H1 (cell line): ENCODE data around the gene GLI1. TPM values are rescaled to one million over a fixed set of nuclear protein-coding genes. Genes with fewer than 3 reads are reported as not detected.
A peak's percentile ranks its signal among the peaks of the same experiment; 100 is the strongest.

Experiments used
- CTCF ChIA-PET: fragments of 300-600 bp; sonication (Branson Sonifier 250); formaldehyde crosslinking; loops from one replicate; lab custom pipeline; 2021; ENCODE audit not compliant: partially characterized antibody; lab: Charles Lee
- POLR2A ChIA-PET: fragments of 300-600 bp; sonication (Branson Sonifier 250); formaldehyde crosslinking; loops from one replicate; lab custom pipeline; 2021; ENCODE audit warnings: inconsistent platforms; ENCODE audit not compliant: partially characterized antibody; lab: Charles Lee
- DNase-seq, 2 experiments: peaks; one replicate each; pipeline versions ENCODE4 v3.0.0 to v3.0.0-alpha.2; 2010 to 2022; ENCODE audit warnings: low spot score in 2 of 2, low read depth in 1 of 2, mixed read lengths in 1 of 2
- FAIRE-seq: peaks from 2 replicates; lab custom pipeline; 2011; peaks lifted over from hg19 to GRCh38; lab: Jason Lieb, UNC
- H2AFZ ChIP-seq: 2 replicates; pipeline ENCODE4 v1.8.1; 2012; ENCODE audit warnings: low read length, inconsistent platforms
- H2AK5ac ChIP-seq: 2 replicates; pipeline ENCODE4 v1.6.1; 2013; ENCODE audit warnings: low read depth, low read length
- H2BK120ac ChIP-seq: replicated peaks from 2 replicates; pipeline ENCODE3; 2013; ENCODE audit warnings: low read depth, low read length, inconsistent platforms
- H2BK12ac ChIP-seq: 2 replicates; pipeline ENCODE4 v1.6.1; 2013; ENCODE audit warnings: low read depth, low read length
- H2BK15ac ChIP-seq: 2 replicates; pipeline ENCODE4 v1.6.1; 2013; ENCODE audit warnings: low read length
- H2BK20ac ChIP-seq: 2 replicates; pipeline ENCODE4 v1.6.1; 2013; ENCODE audit warnings: low read length
- H2BK5ac ChIP-seq: 2 replicates; pipeline ENCODE4 v1.6.1; 2013; ENCODE audit warnings: low read depth, low read length
- H3K14ac ChIP-seq: 2 replicates; pipeline ENCODE4 v1.6.1; 2013; ENCODE audit warnings: inconsistent platforms; ENCODE audit not compliant: insufficient read length
- H3K18ac ChIP-seq: 2 replicates; pipeline ENCODE4 v1.6.1; 2013; ENCODE audit warnings: low read length; ENCODE audit errors: extremely low read depth
- H3K23ac ChIP-seq: 2 replicates; pipeline ENCODE4 v1.6.1; 2013; ENCODE audit warnings: inconsistent platforms; ENCODE audit not compliant: insufficient read length
- H3K23me2 ChIP-seq: 2 replicates; pipeline ENCODE4 v1.6.1; 2013; ENCODE audit warnings: low read depth, low read length
- H3K27ac ChIP-seq: 2 replicates; pipeline ENCODE4 v1.6.1; 2011; ENCODE audit warnings: low read depth, low read length, inconsistent platforms
- H3K27me3 ChIP-seq, 4 experiments: replicated peaks in 1 of 4; 1 replicate in 1 of 4; 2 replicates in 3 of 4; pipeline versions ENCODE4 v1.6.1 to v1.8.1; 2011 to 2013; ENCODE audit warnings: low read length in 3 of 4, mild to moderate bottlenecking in 3 of 4, inconsistent platforms in 2 of 4, mixed read lengths in 2 of 4, moderate library complexity in 1 of 4; ENCODE audit not compliant: control insufficient read depth in 3 of 4, insufficient read depth in 3 of 4; ENCODE audit errors: extremely low read depth in 1 of 4
- H3K36me3 ChIP-seq, 4 experiments: 2 replicates each; pipeline versions ENCODE4 v1.6.1 to v1.8.1; 2011 to 2013; ENCODE audit warnings: mild to moderate bottlenecking in 4 of 4, low read length in 3 of 4, moderate library complexity in 2 of 4, control low read depth in 1 of 4, inconsistent platforms in 1 of 4; ENCODE audit not compliant: insufficient read depth in 4 of 4, control insufficient read depth in 2 of 4
- H3K4ac ChIP-seq: replicated peaks from 2 replicates; pipeline ENCODE3; 2013; ENCODE audit warnings: low read length, low read depth, mixed read lengths, inconsistent platforms; ENCODE audit not compliant: insufficient read length
- H3K4me1 ChIP-seq, 4 experiments: replicated peaks in 1 of 4; 1 replicate in 1 of 4; 2 replicates in 3 of 4; pipeline versions ENCODE4 v1.6.1 to v1.8.1; 2011 to 2013; ENCODE audit warnings: low read length in 3 of 4, inconsistent platforms in 2 of 4, mixed read lengths in 1 of 4; ENCODE audit not compliant: insufficient read depth in 4 of 4, control insufficient read depth in 3 of 4
- H3K4me2 ChIP-seq, 2 experiments: 2 replicates each; pipeline versions ENCODE4 v1.6.1 to v1.8.1; 2011 to 2013; ENCODE audit warnings: low read depth in 2 of 2, low read length in 2 of 2, control low read depth in 1 of 2, inconsistent platforms in 1 of 2, mild to moderate bottlenecking in 1 of 2; ENCODE audit not compliant: insufficient read depth in 1 of 2
- H3K4me3 ChIP-seq, 4 experiments: fragments of 200-600, 300-600 bp in 1 of 4; sonication (generic), shearing (Covaris generic), sonication (Bioruptor Twin) in 1 of 4; 2 replicates each; pipeline versions ENCODE4 v1.5.1 to v1.8.1; 2011 to 2016; ENCODE audit warnings: low read length in 4 of 4, low read depth in 3 of 4, control low read depth in 2 of 4, inconsistent platforms in 2 of 4, mild to moderate bottlenecking in 2 of 4, mixed read lengths in 1 of 4, moderate library complexity in 1 of 4; ENCODE audit not compliant: insufficient read depth in 2 of 4; ENCODE audit errors: extremely low read depth in 1 of 4
- H3K56ac ChIP-seq: replicated peaks from 2 replicates; pipeline ENCODE3; 2013; ENCODE audit warnings: low read depth, mild to moderate bottlenecking, mixed read lengths, low read length, inconsistent platforms; ENCODE audit not compliant: insufficient read length
- H3K79me1 ChIP-seq: 2 replicates; pipeline ENCODE4 v1.6.1; 2013; ENCODE audit warnings: low read depth, low read length, control low read depth
- H3K79me2 ChIP-seq, 2 experiments: 2 replicates each; pipeline versions ENCODE4 v1.6.1 to v1.8.1; 2012 to 2013; ENCODE audit warnings: low read length in 2 of 2, mild to moderate bottlenecking in 2 of 2, inconsistent platforms in 1 of 2; ENCODE audit not compliant: insufficient read depth in 2 of 2, control insufficient read depth in 1 of 2
- H3K9ac ChIP-seq, 4 experiments: replicated peaks in 1 of 4; 1 replicate in 1 of 4; 2 replicates in 3 of 4; pipeline versions ENCODE4 v1.6.1 to v1.8.1; 2011 to 2013; ENCODE audit warnings: low read depth in 3 of 4, low read length in 3 of 4, control low read depth in 2 of 4, mild to moderate bottlenecking in 2 of 4, moderate library complexity in 2 of 4, inconsistent platforms in 1 of 4; ENCODE audit errors: extremely low read depth in 1 of 4
- H3K9me3 ChIP-seq, 2 experiments: 2 replicates each; pipeline versions ENCODE4 v1.6.1 to v1.8.1; 2012 to 2013; ENCODE audit warnings: mild to moderate bottlenecking in 2 of 2, moderate library complexity in 2 of 2, control low read depth in 1 of 2, inconsistent platforms in 1 of 2, low read depth in 1 of 2, low read length in 1 of 2, mixed read lengths in 1 of 2; ENCODE audit not compliant: insufficient read depth in 2 of 2
- H4K20me1 ChIP-seq, 2 experiments: replicated peaks in 1 of 2; 2 replicates each; pipeline versions ENCODE3 to v1.8.1; 2011 to 2013; ENCODE audit warnings: inconsistent platforms in 2 of 2, low read length in 2 of 2, mild to moderate bottlenecking in 1 of 2; ENCODE audit not compliant: insufficient read depth in 2 of 2, control insufficient read depth in 1 of 2
- H4K5ac ChIP-seq: 2 replicates; pipeline ENCODE4 v1.6.1; 2013; ENCODE audit warnings: low read length, low read depth, mixed read lengths, inconsistent platforms; ENCODE audit not compliant: insufficient read length
- H4K8ac ChIP-seq: 2 replicates; pipeline ENCODE4 v1.8.0; 2013; ENCODE audit warnings: mild to moderate bottlenecking, moderate library complexity, low read length, inconsistent platforms; ENCODE audit not compliant: insufficient read depth; ENCODE audit errors: extremely low read depth
- H4K91ac ChIP-seq: replicated peaks from 2 replicates; pipeline ENCODE3; 2013; ENCODE audit warnings: low read length, mixed read lengths, inconsistent platforms; ENCODE audit not compliant: insufficient read length
- ASH2L ChIP-seq: fragments of 200-600, 300-600 bp; sonication (generic); IDR thresholded peaks from one replicate; pipeline ENCODE4 v1.7.1; 2017; ENCODE audit warnings: low read length
- TAF1 ChIP-seq: IDR thresholded peaks from 2 replicates; pipeline ENCODE4 v1.6.1; 2011; ENCODE audit warnings: mild to moderate bottlenecking, low read depth, low read length
- WGBS, 2 experiments: shearing (Covaris generic) in 1 of 2; methylation state at CpG; one replicate each; pipeline versions ENCODE4 v1.1.6 to v1.1.7; 2013 to 2015; ENCODE audit warnings: low lambda C conversion rate in 2 of 2, mixed read lengths in 2 of 2, inconsistent platforms in 1 of 2, low coverage in 1 of 2, missing lambda C conversion rate in 1 of 2; ENCODE audit not compliant: insufficient replicate concordance in 2 of 2, insufficient coverage in 1 of 2, insufficient read length in 1 of 2; ENCODE audit errors: extremely low coverage in 1 of 2, missing lambda C conversion rate in 1 of 2; 5-methylcytosine and 5-hydroxymethylcytosine counted together
- polyA plus RNA-seq, 7 experiments: library from polyadenylated mRNA; depleted of rRNA in 3 of 7; stranded (reverse) in 5 of 7; unstranded in 2 of 7; fragments of >200 nt in 5 of 7; fragments of 200-250 nt in 2 of 7; gene quantifications; 1 replicate in 5 of 7; 2 replicates in 1 of 7; 4 replicates in 1 of 7; pipeline versions ENCODE4 v1.2.1 to v1.2.3, GENCODE V29; 2011 to 2013; ENCODE audit warnings: missing spikeins in 2 of 7, mixed read lengths in 2 of 7
- total RNA-seq: library from RNA; stranded (reverse); fragmentation: NEBNext Ultra II Directional; extraction: Animal tissue kit (Norgen Biotek cat#: 25700); gene quantifications from 2 replicates; pipeline ENCODE4 v1.2.1, GENCODE V29; 2021

The GLI1 gene
- total and polyA plus RNA-seq, 2 of the 8 experiments (the other 6 are each of a cell fraction or from before 2014, with no cell fraction given) = 23.5 to 25.3 TPM

- Histone ChIP-seq H3K9me3 (no peaks in the 10 kb centered on the region), H2AK5ac (no peak overlapping the region), H3K27ac (no peak overlapping the region), H3K27me3 (no peaks in the 10 kb centered on the region), H3K4me2 (peak overlapping the region in 1 of 2 experiments; percentile 59; a peak in 1 of 4 replicates), H4K8ac (no peak overlapping the region), H3K14ac (no peak overlapping the region), H3K4ac (no peak overlapping the region), H2BK15ac (no peak overlapping the region), H3K4me1 (peaks cover 0 to 5% (median 2%) of the 10 kb centered on the region in 4 experiments; a peak in 5 of 7 replicates), H4K91ac (no peak overlapping the region), H3K18ac (no peak overlapping the region), H4K20me1 (peaks cover 0 to 3% of the 10 kb centered on the region in 2 experiments), H3K79me1 (peaks cover 3% of the 10 kb centered on the region), H3K23ac (no peak overlapping the region), H3K23me2 (peaks cover 3% of the 10 kb centered on the region; the same call in 1 of the 2 replicates), H4K5ac (no peak overlapping the region), H3K56ac (no peak overlapping the region), H2AFZ (no peak overlapping the region), H3K9ac (no peak overlapping the region), H2BK120ac (no peak overlapping the region), H3K79me2 (peaks cover 0 to 14% of the 10 kb centered on the region in 2 experiments; a peak in 2 of 4 replicates), H2BK12ac (no peak overlapping the region)
- FAIRE-seq = no peak
- POLR2A ChIA-PET = interaction anchor here (0.8 to 13.2 kb wide), 7 partner anchors 7 to 95 kb away, joined by 4 to 168 read pairs (median 6); partner anchors contain the start of gene INHBE
- WGBS, 2 experiments = 87% methylated on average over 6 of the region's 6 CpGs; no CpG with 5 or more reads in 1 of the 2 experiments
- no peak for DNase-seq
- CTCF ChIA-PET = interaction anchor here (1.2 to 2.9 kb wide), 4 partner anchors 10 to 87 kb away, joined by 3 to 16 read pairs (median 4); no protein-coding TSS in a partner anchor
- TF ChIP-seq TAF1 (no peak), ASH2L (no peak)
- TF ChIP-seq, all 59 proteins: peak for 0
- H2BK5ac ChIP-seq = no peak overlapping the region
- no peak overlapping the region for H2BK20ac ChIP-seq
- H3K4me3 ChIP-seq = no peak overlapping the region
- H3K36me3 ChIP-seq = no peaks in the 10 kb centered on the region
Measured at GRCh38 chr12:57428965-57429364, 30.6 kb upstream of the GLI1 start.
